GM18868 (cell line): ENCODE results near the gene MRFAP1L1.
"Not testable (repeated sequence)": the region's sequence is repeated elsewhere in the genome, so short reads cannot be mapped to it uniquely, and the experiment has no call there.

Experiments used
- ATAC-seq: cut with Tn5 transposase; IDR thresholded peaks from one replicate; pipeline ENCODE4 v1.9.1; 2021; ENCODE audit warnings: mild to moderate bottlenecking, moderate library complexity; ENCODE audit not compliant: unreplicated experiment

Gene MRFAP1L1

DNA sequence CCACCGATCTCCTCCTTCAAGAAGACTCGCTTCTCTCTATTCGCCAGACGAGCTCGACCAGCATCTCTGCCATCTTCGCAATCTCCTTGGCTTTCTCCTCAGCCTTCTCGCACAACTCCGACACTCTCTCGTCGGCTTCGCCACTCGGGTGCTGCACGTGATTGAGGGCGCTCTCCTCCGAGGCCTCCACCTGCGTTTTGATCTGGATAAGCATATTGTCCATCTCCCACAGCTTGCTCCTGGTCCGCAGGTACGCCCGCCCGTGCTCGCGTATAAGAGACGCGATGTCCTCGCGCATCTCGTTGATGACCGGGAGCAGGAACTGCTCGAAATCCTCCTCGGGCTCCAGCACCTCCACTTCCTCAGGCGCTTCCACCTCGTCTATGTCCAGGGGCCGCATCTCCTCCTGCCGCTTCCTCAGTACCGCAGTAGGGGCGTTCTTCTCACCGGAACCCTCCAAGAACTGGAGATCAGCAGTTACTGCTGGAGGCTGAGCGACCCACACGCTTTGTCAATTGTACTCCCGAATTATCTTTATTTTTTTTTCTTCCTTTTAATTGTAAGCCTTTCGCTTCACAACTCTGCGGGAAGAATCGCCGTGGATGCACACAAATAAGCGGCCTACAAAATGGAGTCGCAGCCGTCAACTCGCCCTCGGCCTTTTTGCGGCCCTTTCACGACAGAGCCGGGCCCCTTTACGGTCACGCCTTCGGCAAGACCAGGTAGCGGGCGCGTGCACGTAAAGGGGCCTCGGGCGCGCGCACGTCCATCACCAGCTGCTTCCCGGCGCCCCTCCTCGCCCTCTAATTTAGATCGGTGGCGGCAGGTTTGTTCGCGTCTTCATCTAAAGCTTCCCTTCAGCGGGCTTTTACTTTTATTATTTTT, at the start of gene MRFAP1L1:
TSS of gene MRFAP1L1 (minus strand) at position 636 of the 885 bp plus-strand sequence. CDS start at position 400, 236 bp downstream.
- ATAC-seq = peak; percentile 60

DNA sequence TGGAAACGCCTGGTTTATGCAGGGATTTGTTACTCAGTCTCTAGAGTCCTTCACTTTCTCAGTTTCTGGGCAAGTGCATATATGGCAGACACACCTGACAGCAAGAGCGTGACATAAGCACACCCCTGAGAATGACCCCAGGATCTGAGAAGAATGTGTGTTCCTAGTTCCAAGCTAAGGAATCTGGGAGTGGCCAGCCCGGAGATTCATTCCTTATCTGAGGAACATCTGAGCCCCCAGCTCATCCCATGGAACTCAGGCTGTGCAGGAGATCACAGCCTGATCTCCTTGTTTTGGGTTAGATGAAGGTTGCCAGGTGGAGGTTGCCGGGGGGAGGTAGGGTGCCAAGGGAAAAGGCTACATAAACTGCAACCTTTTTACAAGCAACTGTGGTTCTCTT, 49.1 kb upstream of the MRFAP1L1 start:
- no peak for ATAC-seq

GRCh38 chr4:6756345-6756744, 46.7 kb upstream of the MRFAP1L1 start:
- not testable (repeated sequence) for ATAC-seq

GRCh38 chr4:6755088-6755753, 45.6 kb upstream of the MRFAP1L1 start:
- ATAC-seq = no peak

DNA sequence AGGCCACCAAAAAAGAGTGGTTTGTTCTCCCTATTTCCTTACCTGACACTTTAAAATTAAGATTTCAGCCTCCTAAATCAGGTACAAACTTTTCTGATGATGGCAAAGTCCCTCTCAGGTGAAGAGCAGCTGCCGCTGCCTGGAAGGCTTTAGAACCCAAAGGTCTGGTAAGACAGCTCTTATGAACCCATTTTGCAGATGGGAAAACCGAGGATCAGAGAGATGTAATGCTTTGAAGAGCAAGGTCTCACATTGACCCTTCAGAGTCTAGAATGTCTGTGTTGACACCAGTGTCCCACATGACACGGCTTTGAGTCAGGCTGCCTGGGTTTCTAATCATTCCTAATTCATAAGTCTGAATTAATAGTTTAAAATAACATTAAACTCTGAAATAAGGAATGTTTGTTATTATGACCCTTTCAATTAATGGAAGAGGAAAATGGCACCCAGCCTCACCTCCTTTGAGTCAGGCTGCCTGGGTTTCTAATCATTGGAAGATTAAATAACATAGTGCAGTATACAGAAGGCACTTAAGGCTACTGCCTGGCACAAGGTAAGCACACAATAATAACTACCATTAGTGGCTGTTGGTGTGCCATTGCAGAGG, 44.9 kb upstream of the MRFAP1L1 start:
- ATAC-seq = no peak

DNA sequence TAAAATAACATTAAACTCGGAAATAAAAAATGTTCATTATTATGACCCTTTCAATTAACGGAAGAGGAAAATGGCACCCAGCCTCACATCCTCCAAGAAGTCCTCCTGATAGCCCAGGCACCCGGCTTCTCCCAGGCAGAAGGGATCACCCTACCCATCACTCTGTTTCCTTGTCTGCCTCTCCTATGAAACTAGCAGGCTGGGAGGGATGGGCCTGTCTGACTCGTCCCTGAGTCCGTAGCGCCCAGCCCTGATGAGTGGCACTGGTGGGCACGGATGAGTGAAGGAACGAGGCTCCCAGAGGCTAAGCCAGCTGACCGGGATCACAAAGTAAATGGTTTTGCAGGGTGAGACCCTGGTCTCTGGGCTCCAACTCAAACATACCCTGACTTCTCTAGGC, 44.2 kb upstream of the MRFAP1L1 start:
- ATAC-seq = no peak

GRCh38 chr4:6753103-6753560, 43.5 kb upstream of the MRFAP1L1 start:
- ATAC-seq = no peak

DNA sequence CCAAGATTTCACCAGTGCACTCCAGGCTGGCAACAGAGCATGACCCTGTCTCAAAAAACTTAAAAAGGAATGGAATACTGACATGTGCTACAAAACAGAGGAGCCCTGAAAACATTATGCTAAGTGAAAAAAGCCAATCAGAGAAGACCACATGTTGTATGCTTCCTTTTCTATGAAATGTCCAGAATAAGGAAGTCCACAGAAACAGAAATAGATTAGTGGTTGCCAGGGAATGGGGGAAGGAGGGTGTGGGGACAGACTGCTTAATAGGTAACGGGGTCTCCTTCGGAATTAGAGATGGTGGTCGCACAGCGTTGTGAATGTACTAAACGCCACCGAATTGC, 42.8 kb upstream of the MRFAP1L1 start:
- no peak for ATAC-seq

GRCh38 chr4:6751611-6752485, 42.2 kb upstream of the MRFAP1L1 start:
- ATAC-seq = no peak

- no peak for ATAC-seq
Measured at GRCh38 chr4:6750286-6751221, 40.9 kb upstream of the MRFAP1L1 start.

- no peak for ATAC-seq
Measured at GRCh38 chr4:6749340-6750171, 39.9 kb upstream of the MRFAP1L1 start.

DNA sequence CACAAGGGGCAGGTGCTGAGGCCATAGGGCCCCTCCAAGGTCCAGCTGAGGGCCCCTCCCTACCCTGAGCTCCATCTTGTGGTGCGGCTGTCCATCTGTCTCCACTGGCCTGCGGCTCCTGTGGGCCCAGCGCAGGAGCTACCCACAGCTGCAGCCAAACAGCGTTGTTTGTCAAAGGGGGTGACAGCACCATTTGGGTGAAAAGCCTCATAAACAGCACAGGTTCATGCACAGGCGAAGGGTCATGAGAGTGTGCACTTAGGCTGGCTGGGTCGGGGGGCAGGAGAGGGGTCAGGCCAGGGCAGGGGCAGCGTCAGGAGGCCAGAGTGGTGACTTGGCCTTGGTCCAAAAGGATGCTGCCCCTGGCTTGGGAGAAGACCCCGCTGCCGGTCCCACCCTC, 38.6 kb upstream of the MRFAP1L1 start:
- ATAC-seq = no peak

GRCh38 chr4:6747294-6748051, 37.8 kb upstream of the MRFAP1L1 start:
- no peak for ATAC-seq

DNA sequence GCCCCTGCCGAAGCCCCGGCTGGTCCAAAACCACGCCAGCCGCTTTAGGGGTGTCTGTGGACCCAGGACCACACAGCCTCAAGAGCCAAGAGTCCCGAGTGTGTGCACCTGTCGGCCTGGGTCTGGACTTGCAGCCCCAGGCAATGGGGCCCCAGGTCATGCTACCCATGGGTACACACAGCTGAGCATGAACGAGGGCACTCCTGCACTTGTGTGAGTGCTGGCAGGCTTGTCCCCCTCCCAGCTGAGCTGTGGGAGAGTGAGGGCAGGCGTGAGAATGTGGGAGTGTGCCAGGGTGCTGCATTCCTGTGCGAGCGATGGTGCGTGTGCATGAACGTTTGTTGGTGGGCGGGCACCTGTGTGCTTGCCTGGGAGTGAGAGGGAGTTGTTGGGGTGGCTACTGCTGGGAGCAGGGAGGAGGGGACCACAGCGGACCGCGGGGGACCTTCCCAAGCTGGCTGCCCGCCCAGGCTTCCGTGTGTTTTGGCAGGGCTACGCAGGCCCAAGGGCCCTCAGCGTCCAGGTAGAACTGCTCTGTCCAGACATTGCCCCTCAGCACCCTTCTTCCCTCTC, 37.1 kb upstream of the MRFAP1L1 start:
- ATAC-seq = no peak

GRCh38 chr4:6742989-6743388, 33.3 kb upstream of the MRFAP1L1 start:
- no peak for ATAC-seq

DNA sequence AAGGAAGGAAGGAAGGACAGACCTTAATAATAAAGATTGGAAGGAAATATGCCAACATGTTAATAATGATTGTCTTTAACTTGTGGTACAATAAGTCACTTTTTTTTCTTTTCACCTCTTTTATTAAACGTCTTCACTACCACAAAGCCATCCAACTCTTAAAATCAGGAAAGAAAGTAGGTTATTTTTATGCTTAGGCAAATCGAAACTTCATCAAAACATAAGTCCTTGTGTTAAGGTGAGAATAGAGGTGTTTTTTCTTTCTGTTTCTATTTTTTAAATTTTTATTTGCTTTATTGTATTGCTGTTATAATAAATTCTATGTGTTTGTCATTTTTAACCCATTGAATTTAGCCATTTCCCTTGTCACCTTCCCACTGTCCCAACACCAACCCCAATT, 32.8 kb upstream of the MRFAP1L1 start:
- no peak for ATAC-seq

DNA sequence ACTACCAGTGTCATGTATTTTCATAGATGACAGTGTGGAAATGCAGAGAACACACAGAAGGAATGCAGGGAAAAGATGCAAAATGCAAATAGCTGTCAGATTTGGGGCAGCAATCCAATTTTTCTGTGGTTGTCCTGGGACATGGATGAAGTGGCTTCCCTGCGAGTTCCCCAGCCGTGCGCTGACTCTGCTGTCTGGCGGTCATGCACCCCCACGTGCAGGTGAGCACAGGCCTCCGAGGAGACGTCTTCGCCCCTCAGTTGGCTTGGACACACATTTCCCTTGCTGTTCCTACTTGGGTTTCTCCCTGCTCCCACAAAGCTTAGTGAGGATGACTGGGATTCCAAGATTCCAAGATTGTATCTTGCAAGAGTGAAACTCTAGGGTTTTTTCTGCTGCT, 30.7 kb upstream of the MRFAP1L1 start:
- no peak for ATAC-seq

GRCh38 chr4:6739920-6740319, 30.3 kb upstream of the MRFAP1L1 start:
- ATAC-seq = no peak
